Daoy (cell line): Measurements from ENCODE around the gene ASCL2. TPM values are rescaled to one million over a fixed set of nuclear protein-coding genes. Genes with fewer than 3 reads are reported as not detected.

Experiments used
- DNase-seq: peaks from one replicate; pipeline ENCODE4 v3.0.0-alpha.2; 2015; ENCODE audit warnings: low read depth
- total RNA-seq: library from RNA; depleted of rRNA; stranded (reverse); fragments of >200 nt; shearing (Covaris generic); gene quantifications from 2 replicates; pipeline ENCODE4 v1.2.3, GENCODE V29; 2014; rRNA removed

ASCL2 gene
- total RNA-seq, 1 experiment from 2014 or later: not detected

DNA sequence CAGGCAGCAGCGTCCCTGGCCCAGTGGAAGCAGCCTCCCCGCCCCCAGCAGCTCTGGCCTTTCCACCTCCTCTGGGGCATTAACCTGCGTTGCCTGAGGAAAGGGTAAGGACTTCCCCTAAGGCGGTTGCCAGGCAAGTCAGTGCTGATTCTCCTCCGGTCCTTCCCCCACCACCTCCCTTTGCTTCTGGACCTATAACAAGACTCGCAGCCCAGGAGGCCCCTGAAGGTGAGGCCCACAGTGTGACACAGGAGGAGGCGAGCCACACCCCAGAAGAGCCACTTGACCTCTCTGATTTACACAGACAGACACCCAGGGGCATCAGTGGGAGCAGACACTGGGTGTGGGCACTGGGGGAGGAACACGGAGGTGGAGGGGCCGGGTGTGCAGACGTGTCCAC lies 35.4 kb downstream of the ASCL2 start:
- DNase-seq: no peak

DNA sequence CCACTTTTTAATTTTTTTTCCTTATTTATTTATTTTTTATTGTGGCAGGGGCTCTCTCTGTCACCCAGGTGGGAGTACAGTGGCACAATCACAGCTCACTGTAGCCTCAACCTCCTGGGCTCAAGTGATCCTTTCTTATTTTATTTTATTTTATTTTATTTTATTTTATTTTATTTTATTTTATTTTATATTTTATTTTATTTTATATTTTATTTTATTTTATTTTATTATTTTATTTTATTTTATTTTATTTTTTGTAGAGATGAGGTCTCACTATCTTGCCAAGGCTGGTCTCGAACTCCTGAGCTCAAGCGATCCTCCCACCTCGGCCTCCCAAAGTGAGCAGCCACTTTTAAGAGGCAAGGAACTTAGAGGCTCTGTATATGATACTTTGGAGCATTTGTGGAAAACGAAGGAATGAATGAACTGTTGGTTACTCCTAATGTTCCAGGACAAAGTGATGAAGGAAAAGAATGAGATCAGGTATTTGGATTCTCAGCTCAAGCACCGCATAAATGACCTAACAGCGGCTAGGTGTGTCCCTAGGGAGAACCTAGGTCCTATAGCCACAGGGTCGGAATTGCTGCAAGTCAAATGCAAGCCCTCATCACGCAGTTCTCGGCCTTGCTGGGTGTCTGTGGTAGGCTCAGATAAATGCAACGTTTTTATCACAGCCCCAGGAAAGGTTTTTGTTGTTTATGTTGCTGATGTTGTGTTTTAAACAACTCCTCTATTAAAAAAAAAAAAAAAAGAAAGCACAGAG lies 36.5 kb downstream of the ASCL2 start:
- no peak for DNase-seq

DNA sequence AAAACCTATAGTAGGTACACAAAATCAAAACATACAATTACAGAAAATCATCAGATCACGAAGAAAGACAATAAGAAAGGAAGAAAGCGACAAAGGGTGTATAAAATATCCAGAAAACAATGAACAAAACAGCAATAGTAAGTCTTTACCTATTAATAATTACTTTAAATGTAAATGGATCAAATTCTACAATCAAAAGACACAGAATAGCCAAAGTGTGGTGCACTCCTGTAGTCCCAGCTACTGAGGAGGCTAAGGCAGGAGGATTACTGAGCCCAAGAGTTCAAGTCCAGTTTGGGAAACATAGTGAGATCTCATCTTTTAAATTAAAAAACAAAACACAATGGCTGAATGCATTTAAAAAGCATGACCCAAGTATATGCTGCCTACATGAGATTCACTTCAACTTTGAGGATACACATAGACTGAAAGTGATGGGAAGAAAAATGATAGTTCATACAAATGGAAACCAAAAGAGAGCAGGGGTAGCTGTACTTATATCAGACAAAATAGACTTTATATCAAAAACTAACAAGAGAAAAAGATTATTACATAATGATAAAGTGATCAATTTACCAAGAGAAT lies 40.6 kb downstream of the ASCL2 start:
- no peak for DNase-seq

DNA sequence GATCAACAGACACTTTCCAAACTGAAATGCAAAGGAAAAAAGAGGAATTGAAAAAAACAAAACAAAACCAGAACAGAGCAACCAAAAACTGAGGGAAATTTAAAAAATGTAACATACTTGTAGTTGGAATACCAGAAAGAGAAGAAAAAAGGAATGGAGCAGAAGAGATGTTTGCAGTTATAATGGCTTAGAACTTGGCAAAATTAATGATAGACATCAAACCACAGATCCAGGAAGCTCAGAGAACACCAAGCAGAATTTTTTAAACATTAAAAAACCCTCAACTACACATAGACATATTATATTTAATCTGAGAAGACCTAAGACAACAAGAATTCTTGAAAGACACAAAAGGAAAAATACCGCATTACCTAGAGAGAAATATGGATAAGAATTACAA lies 46.1 kb downstream of the ASCL2 start:
- no peak for DNase-seq

DNA sequence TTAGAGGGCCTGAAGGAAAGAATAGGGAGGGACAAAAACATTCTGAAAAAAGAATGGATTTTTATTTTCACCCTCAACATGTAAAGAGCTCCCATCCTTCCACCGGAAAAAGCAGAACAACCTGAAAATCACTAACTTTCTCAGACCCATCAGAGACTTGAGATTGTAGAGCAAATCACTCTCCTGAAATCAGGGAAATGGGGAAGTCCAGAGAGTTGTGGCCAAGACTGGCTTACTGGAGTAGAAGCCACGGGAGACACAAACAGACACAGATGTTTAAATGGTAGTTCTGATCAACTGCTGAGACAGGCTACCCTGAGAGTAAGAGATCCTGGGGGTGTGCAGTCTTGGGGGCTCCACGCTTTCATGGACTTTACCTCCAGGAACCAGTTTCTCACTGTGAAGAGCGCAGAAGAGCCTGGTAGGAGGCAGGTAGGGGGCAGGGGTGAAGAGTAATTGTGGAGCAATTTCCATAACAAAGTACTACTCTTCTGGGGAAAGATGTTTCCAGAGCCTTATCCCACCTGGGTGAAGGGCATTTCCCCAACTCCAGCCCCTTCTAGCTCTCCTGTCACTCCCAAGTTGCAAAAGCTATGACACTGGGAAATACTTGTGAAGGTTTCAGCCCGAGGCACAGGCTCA lies 47.1 kb downstream of the ASCL2 start:
- no peak for DNase-seq

DNA sequence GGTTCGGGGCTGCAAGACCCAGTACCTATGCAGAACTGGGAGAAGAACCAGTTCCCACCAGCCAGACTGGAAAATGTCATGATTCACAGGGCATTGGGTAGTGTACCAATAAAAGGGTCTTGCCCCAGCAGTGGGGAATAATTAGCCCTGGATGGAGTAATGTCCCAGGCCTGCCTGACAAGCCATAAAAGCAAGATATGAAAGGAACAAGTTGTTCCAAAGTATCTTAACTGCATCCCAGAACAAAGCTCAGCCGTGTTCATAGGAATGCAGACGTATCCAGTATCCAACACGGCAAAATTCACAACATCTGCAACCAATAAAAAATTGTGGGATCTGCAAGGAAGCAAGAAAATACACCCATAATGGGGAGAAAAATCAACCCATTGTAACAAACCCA lies 47.9 kb downstream of the ASCL2 start:
- DNase-seq: no peak

DNA sequence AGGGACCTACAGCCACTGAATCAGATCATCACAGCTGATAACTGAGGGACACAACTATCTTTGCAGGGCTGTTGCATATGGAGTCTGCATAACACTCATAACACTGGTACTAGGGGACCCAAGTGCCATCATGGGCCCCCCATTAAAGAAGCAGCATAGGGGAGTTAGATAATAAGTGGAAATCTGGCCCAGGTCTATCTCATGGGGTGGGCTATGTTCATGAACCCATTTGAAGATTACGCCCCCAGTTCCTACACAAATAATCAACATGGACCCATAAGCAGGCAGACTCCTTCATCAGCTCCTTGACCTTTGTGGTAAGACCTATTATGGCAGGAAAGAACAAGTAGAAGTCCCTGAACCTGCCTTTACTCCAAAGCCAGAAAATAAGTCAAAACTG lies 48.8 kb downstream of the ASCL2 start:
- no peak for DNase-seq

DNA sequence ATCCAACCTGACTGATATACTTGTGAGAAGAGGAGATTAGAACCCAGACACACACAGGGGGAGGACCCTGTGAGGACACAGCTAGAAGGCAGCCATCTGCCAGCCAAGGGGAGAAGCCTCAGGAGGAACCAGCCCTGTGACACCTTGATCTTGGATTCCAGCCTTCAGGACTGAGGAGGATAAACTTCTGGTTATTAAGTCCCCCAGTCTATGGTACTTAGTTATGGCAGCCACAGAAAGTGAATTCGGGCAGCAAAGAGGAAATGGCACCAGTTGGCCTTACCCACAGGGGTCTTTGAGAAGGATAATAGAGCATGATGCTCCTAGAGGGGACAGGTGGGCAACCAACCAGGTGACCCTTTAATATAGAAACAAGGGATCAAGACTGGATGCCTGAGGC lies 49.4 kb downstream of the ASCL2 start:
- DNase-seq: no peak

DNA sequence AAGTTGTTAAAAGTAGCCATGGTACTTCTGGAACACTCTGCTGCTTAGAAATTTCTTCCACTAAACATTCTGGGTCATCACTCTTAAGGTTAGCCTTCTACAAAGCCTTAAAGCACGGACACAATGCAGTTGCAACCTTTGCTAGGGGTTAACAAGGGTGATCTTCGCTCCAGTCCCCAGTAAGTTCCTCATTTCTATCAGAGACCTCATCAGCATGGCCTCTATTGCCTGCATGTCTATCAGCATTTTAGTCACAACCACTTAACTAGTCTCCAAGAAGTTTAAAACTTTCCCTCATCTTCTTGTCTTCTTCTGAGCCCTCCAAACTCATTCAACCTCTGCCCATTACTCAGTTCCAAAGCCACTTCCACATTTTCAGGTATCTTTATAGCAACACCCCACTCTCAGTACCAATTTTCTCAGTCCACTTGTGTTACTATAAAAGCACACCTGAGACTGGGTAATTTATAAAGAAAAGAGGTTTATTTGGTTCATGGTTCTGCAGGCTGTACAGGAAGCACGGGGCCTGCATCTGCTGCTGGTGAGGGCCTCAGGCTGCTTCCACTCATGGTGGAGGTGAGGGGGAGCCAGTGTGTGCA lies 50.1 kb downstream of the ASCL2 start:
- no peak for DNase-seq

DNA sequence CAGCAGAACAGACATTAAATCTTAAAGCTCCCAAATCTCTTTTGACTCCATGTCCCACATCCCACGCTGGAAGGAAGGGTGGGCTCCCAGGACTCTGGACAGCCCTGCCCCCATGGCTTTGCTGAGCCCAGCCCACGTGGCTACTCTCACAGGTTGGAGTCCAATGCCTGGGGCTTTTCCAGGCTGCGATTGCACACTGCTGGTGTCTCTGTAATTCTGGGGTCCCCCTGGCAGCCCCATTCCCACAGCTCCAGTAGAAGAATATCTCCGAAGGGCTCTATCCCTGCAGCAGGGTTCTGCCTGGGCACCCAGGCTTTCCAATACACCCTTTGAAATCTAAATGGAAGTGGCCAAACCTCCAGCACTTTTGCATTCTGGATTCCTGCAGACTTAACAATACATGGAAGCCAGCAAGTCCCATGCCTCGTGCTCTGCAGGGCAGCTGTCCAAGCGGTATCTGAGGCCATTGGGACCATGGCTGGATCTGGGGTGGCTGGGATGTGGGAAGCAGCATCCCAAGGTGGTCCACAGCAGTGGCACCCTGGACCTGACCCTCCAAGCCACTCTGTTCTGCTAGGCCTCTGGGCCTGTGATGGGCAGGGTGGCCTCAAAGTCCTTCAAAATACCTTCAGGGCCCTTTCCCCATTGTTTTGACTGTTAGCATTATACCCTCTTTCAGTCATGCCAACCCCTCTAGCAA lies 50.9 kb downstream of the ASCL2 start:
- no peak for DNase-seq

Other genes with a start within 250 kb of the ASCL2 start
- gene IGF2, start 131.2 kb downstream of the ASCL2 start, total RNA-seq: 0.29 and 0.45 TPM in 2 replicates
- not detected in 2 replicates for gene INS, start 109.4 kb downstream of the ASCL2 start, total RNA-seq
- gene TH, start 98.8 kb downstream of the ASCL2 start, total RNA-seq: not detected in 2 replicates
- gene C11orf21, start 31.3 kb upstream of the ASCL2 start, total RNA-seq: 0.11 and 0.57 TPM in 2 replicates
- gene TSPAN32, start 31.4 kb upstream of the ASCL2 start, total RNA-seq: not detected in 2 replicates
- gene CD81, start 106.7 kb upstream of the ASCL2 start, total RNA-seq: 62.0 and 67.5 TPM in 2 replicates
- gene TSSC4, start 130.2 kb upstream of the ASCL2 start, total RNA-seq: 50.1 and 73.7 TPM in 2 replicates
- 0.11 TPM in 1 of 2 replicates, not detected in the other for gene TRPM5, start 173.9 kb upstream of the ASCL2 start, total RNA-seq
- 0.36 TPM in 1 of 2 replicates, not detected in the other for gene KCNQ1, start 174.4 kb upstream of the ASCL2 start, total RNA-seq